Dendritic cell treated with granulocyte-macrophage colony-stimulating factor and Interleukin-4, amounts not matched to agents 40 ng/mL and 50 ng/mL, for 4 days (primary cell): Measurements from ENCODE around the gene DNAJA3.
A peak's percentile ranks its signal among the peaks of the same experiment; 100 is the strongest.

Source experiments
- H3K27ac Mint-ChIP-seq: one replicate; pipeline ENCODE4 v1.8.0; 2022; ENCODE audit warnings: mild to moderate bottlenecking, mixed read lengths
- H3K27me3 Mint-ChIP-seq: one replicate; pipeline ENCODE4 v1.8.0; 2022; ENCODE audit warnings: mild to moderate bottlenecking, mixed read lengths
- H3K36me3 Mint-ChIP-seq: one replicate; pipeline ENCODE4 v1.8.0; 2022; ENCODE audit warnings: low read depth, mixed read lengths
- H3K4me1 Mint-ChIP-seq: one replicate; pipeline ENCODE4 v1.8.0; 2022; ENCODE audit warnings: low read depth, mixed read lengths
- H3K4me3 Mint-ChIP-seq: one replicate; pipeline ENCODE4 v1.8.0; 2022; ENCODE audit warnings: mild to moderate bottlenecking, moderate library complexity, mixed read lengths
- H3K9me3 Mint-ChIP-seq: one replicate; pipeline ENCODE4 v1.8.0; 2022; ENCODE audit warnings: mixed read lengths
- intact Hi-C: fragments of 100-400 bp; cut with micrococcal nuclease; formaldehyde crosslinking; loops from one replicate; pipeline ENCODE4 v1.15.0; 2022

Gene DNAJA3

DNA sequence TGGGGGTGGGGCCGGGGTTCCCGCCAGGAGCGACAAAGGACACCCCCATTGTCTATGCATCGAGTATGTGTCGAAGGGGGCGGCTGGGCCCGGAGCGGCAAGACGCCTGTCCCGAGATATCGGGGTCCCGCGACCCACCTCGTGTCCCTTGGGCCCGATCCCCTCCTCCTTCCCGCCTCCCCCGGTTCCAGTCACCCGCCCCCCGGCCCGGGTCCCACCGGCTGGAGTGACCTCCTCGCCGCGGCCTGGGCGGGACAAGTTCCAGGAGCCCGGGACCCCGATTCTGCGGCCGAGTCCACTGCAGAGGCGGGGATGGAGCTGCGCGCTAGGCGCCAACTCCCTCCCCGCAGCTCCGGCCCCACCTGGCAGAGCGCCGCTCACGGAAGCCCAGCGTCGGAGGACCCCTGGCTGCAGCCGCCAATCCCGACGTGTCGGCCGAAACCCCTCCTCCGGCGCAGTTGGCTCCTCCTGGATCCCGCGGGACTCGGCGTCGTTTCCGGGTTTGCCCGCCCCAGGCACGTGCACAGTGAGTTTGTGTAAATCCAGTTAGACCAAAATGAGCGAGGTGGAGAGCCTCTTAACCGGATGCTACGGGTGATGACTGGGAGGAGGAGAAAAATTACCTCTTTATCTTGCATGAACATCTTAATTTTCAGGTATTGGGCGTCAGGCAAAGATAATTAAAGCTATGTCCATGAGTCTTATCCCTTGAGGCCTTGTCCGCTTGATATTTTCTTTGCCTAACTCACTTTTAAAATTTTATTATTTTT, 48.7 kb downstream of the DNAJA3 start, which contains the start of gene NMRAL1:
TSS of gene NMRAL1 (minus strand) at position 434 of the 770 bp plus-strand sequence. CDS start 493 bp downstream, outside the sequence.
- Mint-ChIP-seq H3K27me3 (no peaks in the 10 kb centered on the region), H3K4me1 (peaks cover 36% of the 10 kb centered on the region), H3K27ac (peak within 1 kb of the TSS; percentile 85), H3K4me3 (peak within 1 kb of the TSS; percentile 83), H3K36me3 (peaks cover 24% of the 10 kb centered on the region), H3K9me3 (no peaks in the 10 kb centered on the region)
- intact Hi-C loops: no loop called here

GRCh38 chr16:4475880-4476788, 50.5 kb downstream of the DNAJA3 start, which contains the start of gene HMOX2:
HMOX2 (plus strand) TSS chr16:4476398; CDS start chr16:4505525, 29,127 bp downstream.
- H3K27ac Mint-ChIP-seq: peak within 1 kb of the TSS; percentile 86
- no peaks in the 10 kb centered on the region for H3K27me3 Mint-ChIP-seq
- H3K4me1 Mint-ChIP-seq: peaks cover 36% of the 10 kb centered on the region
- peak within 1 kb of the TSS; percentile 84 for H3K4me3 Mint-ChIP-seq
- peaks cover 8% of the 10 kb centered on the region for H3K36me3 Mint-ChIP-seq
- intact Hi-C loops: loop anchor here (2.0 kb wide), 1 partner anchor 63 kb away; the partner anchor contains the start of gene CDIP1
- no peaks in the 10 kb centered on the region for H3K9me3 Mint-ChIP-seq

GRCh38 chr16:4477966-4478365, 52.3 kb downstream of the DNAJA3 start:
- no peaks in the 10 kb centered on the region for H3K27me3 Mint-ChIP-seq
- intact Hi-C loops: loop anchor here (2.0 kb wide), 1 partner anchor 61 kb away; the partner anchor contains the start of gene CDIP1
- peaks cover 36% of the 10 kb centered on the region for H3K4me1 Mint-ChIP-seq
- peaks cover 12% of the 10 kb centered on the region for H3K36me3 Mint-ChIP-seq
- peak overlapping the region; percentile 84 for H3K4me3 Mint-ChIP-seq
- H3K9me3 Mint-ChIP-seq: no peaks in the 10 kb centered on the region
- no peak overlapping the region for H3K27ac Mint-ChIP-seq

GRCh38 chr16:4481526-4481925, 55.9 kb downstream of the DNAJA3 start:
- Mint-ChIP-seq H3K4me3 (no peak overlapping the region), H3K36me3 (peaks cover 45% of the 10 kb centered on the region), H3K27ac (no peak overlapping the region), H3K27me3 (no peaks in the 10 kb centered on the region), H3K4me1 (peaks cover 28% of the 10 kb centered on the region), H3K9me3 (no peaks in the 10 kb centered on the region)
- intact Hi-C loops: no loop called here

DNA sequence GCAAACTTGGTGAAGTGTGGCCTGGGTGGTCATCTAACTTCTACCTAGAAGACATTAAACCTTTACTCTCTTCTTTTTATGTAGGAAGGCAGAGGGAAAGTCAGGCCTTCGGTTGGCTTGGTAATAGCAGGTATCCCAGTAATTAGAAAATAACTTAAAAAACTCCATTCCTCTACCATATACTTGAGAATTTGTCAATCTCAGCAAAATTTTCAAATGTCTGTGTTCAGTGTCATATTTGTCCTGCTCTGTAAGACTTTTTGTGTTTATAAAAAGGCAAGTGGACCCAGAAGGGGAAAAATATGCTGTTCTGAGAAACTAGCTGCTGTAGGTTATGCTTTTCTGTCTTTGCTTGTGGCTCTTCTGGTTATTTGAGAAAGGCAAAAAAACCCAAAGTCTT, 56.3 kb downstream of the DNAJA3 start:
- Mint-ChIP-seq H3K27me3 (no peaks in the 10 kb centered on the region), H3K36me3 (peaks cover 46% of the 10 kb centered on the region), H3K9me3 (no peaks in the 10 kb centered on the region), H3K4me3 (no peak overlapping the region), H3K4me1 (peaks cover 28% of the 10 kb centered on the region), H3K27ac (no peak overlapping the region)
- intact Hi-C loops: no loop called here

- Mint-ChIP-seq H3K9me3 (no peaks in the 10 kb centered on the region), H3K27me3 (no peaks in the 10 kb centered on the region), H3K4me1 (peaks cover 11% of the 10 kb centered on the region), H3K27ac (no peak overlapping the region), H3K36me3 (peaks cover 84% of the 10 kb centered on the region), H3K4me3 (no peak overlapping the region)
- intact Hi-C loops: no loop called here
These were observed 60.6 kb downstream of the DNAJA3 start for GRCh38 chr16:4486126-4486893.

GRCh38 chr16:4487955-4488498, 62.4 kb downstream of the DNAJA3 start:
- Mint-ChIP-seq H3K27ac (no peak overlapping the region), H3K36me3 (peaks cover 90% of the 10 kb centered on the region), H3K27me3 (no peaks in the 10 kb centered on the region), H3K9me3 (no peaks in the 10 kb centered on the region), H3K4me1 (peaks cover 5% of the 10 kb centered on the region), H3K4me3 (no peak overlapping the region)
- intact Hi-C loops: no loop called here

DNA sequence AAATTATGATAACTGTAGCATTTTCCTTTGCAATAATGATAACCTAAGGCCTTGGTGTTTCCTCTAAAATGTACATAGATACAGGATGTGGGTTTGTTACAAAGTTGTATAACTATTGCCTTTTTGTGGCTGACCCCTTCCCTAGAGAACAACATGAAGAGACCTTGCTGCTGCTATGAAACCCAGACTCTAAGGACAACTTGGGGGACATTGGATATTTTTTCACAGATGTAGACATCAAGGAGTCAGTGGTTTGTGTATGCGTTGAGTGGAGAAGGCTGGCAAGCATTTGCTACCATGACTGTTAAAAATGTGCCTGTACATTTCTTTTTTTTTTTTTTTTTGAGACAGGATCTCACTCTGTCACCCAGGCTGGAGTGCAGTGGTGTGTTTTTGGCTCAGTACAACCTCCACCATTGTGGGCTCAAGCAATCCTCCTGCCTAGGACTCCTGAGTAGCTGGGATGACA, 62.9 kb downstream of the DNAJA3 start:
- no peak overlapping the region for H3K27ac Mint-ChIP-seq
- H3K9me3 Mint-ChIP-seq: no peaks in the 10 kb centered on the region
- H3K4me1 Mint-ChIP-seq: peaks cover 5% of the 10 kb centered on the region
- H3K36me3 Mint-ChIP-seq: peaks cover 90% of the 10 kb centered on the region
- no peaks in the 10 kb centered on the region for H3K27me3 Mint-ChIP-seq
- intact Hi-C loops: no loop called here
- no peak overlapping the region for H3K4me3 Mint-ChIP-seq

DNA sequence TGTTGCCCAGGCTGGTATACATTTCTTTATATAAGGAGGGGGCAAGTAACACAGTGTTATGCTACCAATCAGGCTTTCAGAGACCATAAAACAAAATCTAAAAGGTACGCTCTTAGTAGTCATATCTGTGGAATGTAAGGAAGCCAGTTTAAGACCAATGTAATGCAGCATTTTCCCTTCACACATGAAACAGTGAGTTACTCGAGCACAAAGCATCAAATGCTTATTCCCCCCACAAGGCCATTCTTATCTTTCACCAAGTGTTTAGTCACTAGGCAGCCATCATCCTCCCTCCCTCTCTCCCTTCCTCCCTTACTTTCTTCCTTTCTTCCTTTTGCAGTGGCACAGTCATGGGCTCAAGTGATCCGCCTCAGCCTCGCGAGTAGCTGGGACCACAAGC, 63.4 kb downstream of the DNAJA3 start:
- Mint-ChIP-seq H3K4me3 (no peak overlapping the region), H3K9me3 (no peaks in the 10 kb centered on the region), H3K4me1 (peaks cover 5% of the 10 kb centered on the region), H3K27ac (no peak overlapping the region), H3K27me3 (no peaks in the 10 kb centered on the region), H3K36me3 (peaks cover 85% of the 10 kb centered on the region)
- intact Hi-C loops: no loop called here

DNA sequence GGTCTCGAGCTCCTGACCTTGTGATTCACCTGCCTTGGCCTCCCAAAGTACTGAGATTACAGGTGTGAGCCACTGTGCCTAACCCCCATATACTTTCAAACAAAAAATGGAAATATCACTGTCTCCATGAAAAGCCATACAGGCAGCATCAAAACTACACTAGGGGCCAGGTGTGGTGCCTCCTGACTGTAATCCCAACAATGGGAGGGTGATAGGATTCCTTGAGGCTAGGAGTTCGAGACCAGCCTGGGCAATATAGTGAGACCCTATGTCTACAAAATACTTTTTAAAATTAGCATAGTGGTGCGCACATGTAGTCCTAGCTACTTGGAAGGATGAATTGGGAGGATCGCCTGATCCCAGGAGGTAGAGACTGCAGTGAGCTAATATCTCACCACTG, 66.2 kb downstream of the DNAJA3 start:
- no peaks in the 10 kb centered on the region for H3K27me3 Mint-ChIP-seq
- H3K4me3 Mint-ChIP-seq: no peak overlapping the region
- no peaks in the 10 kb centered on the region for H3K4me1 Mint-ChIP-seq
- no peak overlapping the region for H3K27ac Mint-ChIP-seq
- H3K9me3 Mint-ChIP-seq: no peaks in the 10 kb centered on the region
- H3K36me3 Mint-ChIP-seq: peaks cover 68% of the 10 kb centered on the region
- intact Hi-C loops: no loop called here

GRCh38 chr16:4494746-4495490, 69.2 kb downstream of the DNAJA3 start:
- Mint-ChIP-seq H3K27me3 (no peaks in the 10 kb centered on the region), H3K4me1 (peaks cover 2% of the 10 kb centered on the region), H3K27ac (no peak overlapping the region), H3K4me3 (no peak overlapping the region), H3K36me3 (peaks cover 62% of the 10 kb centered on the region), H3K9me3 (no peaks in the 10 kb centered on the region)
- intact Hi-C loops: no loop called here

DNA sequence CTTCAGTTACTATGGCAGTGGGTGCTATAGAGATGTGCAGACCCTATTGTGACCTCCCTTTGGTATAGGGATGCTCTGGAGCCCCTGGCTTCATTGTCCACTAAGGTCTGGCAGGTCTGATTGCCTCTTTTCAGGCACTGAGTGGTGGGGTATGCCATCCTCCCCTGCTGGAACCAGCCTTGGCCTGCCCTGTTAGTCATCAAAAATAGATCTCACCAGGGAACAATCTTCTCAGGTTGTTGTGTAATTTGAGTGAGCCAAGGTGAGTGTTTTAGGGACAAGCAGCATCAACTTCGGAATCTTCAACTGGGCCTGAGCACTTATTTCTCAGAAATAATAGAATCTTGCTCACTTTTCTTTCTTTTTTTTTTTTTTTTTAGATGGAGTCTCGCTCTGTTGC, 70.1 kb downstream of the DNAJA3 start:
- intact Hi-C loops: no loop called here
- Mint-ChIP-seq H3K36me3 (peaks cover 59% of the 10 kb centered on the region), H3K4me3 (no peak overlapping the region), H3K27me3 (no peaks in the 10 kb centered on the region), H3K4me1 (peaks cover 11% of the 10 kb centered on the region), H3K27ac (no peak overlapping the region), H3K9me3 (no peaks in the 10 kb centered on the region)

DNA sequence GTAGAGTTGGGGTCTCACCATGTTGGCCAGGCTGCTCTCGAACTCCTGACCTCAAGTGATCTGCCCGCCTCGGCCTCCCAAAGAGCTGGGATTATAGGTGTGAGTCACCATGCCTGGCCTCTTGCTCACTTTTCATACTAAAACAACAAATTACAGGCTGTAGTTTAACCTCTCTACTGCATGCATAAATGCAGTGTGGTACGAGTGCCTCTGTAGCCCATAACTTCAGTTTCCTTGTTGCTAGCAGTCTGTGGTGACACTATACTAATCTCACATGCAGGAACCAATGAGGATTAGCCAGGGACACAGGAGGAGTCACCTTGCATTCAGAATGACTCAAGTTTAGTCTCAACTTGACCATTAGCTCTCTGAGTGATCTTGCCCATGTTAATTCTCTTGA, 70.6 kb downstream of the DNAJA3 start:
- no peaks in the 10 kb centered on the region for H3K27me3 Mint-ChIP-seq
- peaks cover 16% of the 10 kb centered on the region for H3K4me1 Mint-ChIP-seq
- intact Hi-C loops: no loop called here
- no peak overlapping the region for H3K27ac Mint-ChIP-seq
- no peak overlapping the region for H3K4me3 Mint-ChIP-seq
- no peaks in the 10 kb centered on the region for H3K9me3 Mint-ChIP-seq
- peaks cover 53% of the 10 kb centered on the region for H3K36me3 Mint-ChIP-seq
